Breast epithelium (tissue), 4 donors: Measurements from ENCODE around the gene LYPD6B. TPM values are rescaled to one million over a fixed set of nuclear protein-coding genes. Genes with fewer than 3 reads are reported as not detected.

Source experiments
- DNase-seq, 2 donors: peaks; one replicate each; pipeline ENCODE4 v3.0.0-alpha.2; 2019; ENCODE audit warnings: low spot score in 2 of 2
- H3K27ac ChIP-seq, 2 donors: fragments of 200-600 bp; sonication (generic) in 1 of 2; one replicate each; pipeline ENCODE4 v1.5.1; 2016 to 2019; ENCODE audit warnings: mild to moderate bottlenecking in 1 of 2
- H3K27me3 ChIP-seq, 2 donors: fragments of 200-600 bp; sonication (generic) in 1 of 2; one replicate each; pipeline versions ENCODE4 v1.5.1 to v1.6.0; 2017 to 2019; ENCODE audit warnings: control low read depth in 1 of 2, mild to moderate bottlenecking in 1 of 2
- H3K36me3 ChIP-seq: fragments of 200-600 bp; one replicate; pipeline ENCODE4 v1.5.1; 2019
- H3K4me1 ChIP-seq, 2 donors: fragments of 200-600 bp; sonication (generic); one replicate each; pipeline ENCODE4 v1.5.1; 2016 to 2019; ENCODE audit warnings: control low read depth in 1 of 2
- H3K4me3 ChIP-seq, 3 donors: fragments of 200-600 bp; sonication (generic); 1 replicate in 2 of 3; 2 replicates in 1 of 3; pipeline ENCODE4 v1.5.1; 2016 to 2019; ENCODE audit warnings: mild to moderate bottlenecking in 3 of 3, moderate library complexity in 2 of 3
- H3K9me3 ChIP-seq, 2 donors: fragments of 200-600 bp; sonication (generic) in 1 of 2; one replicate each; pipeline ENCODE4 v1.5.1; 2016 to 2019; ENCODE audit warnings: control low read depth in 1 of 2
- CTCF ChIP-seq, 3 donors: fragments of 450-650 bp; IDR thresholded peaks; one replicate each; pipeline ENCODE4 v1.5.1; 2016 to 2017; ENCODE audit warnings: antibody characterized with exemption in 3 of 3, mild to moderate bottlenecking in 3 of 3, moderate library complexity in 3 of 3
- POLR2A ChIP-seq: fragments of 450-650 bp; IDR thresholded peaks from one replicate; pipeline ENCODE4 v1.6.1; 2016; ENCODE audit warnings: antibody characterized with exemption, mild to moderate bottlenecking, moderate library complexity
- POLR2AphosphoS5 ChIP-seq, 3 donors: sonication (generic); formaldehyde crosslinking; IDR thresholded peaks; one replicate each; pipeline ENCODE4 v1.6.1; 2017; ENCODE audit warnings: antibody characterized with exemption in 3 of 3
- intact Hi-C: fragments of 100-400 bp; cut with DNase I; formaldehyde crosslinking; loops from one replicate; pipeline ENCODE4 v1.15.1; 2023; ENCODE audit warnings: low total_unique reads
- total RNA-seq, 3 donors: library from RNA; depleted of rRNA; stranded (reverse); fragments of >200 nt; gene quantifications; one replicate each; pipeline ENCODE4 v1.1.0, GENCODE V29; 2016

The LYPD6B gene
- total RNA-seq, 3 donors from 2014 or later: 0.32 to 41.4 (median 21.0) TPM

DNA sequence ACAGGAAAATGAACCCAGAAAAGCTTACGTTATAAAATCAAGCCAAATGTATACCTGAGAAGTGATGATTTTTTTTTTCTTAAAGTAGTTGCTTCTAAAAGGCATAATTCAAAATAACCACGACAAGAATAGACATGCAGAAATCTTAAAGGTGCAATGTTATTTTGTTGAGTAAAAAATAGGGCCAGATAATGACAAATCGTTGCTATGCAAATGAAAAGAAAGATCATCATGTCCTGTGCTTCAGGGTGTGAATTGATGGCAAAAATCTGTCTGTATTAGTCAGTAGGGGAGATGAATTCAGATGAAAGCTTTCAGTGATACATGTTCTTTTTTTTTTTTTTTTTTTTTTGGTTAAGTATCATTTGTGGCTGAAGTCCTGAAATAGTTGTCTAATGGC, 24.0 kb downstream of the LYPD6B start:
- H3K27me3 ChIP-seq: no peaks in the 10 kb centered on the region
- DNase-seq: no peak
- H3K4me1 ChIP-seq: no peaks in the 10 kb centered on the region
- H3K36me3 ChIP-seq: no peaks in the 10 kb centered on the region
- intact Hi-C loops: no loop called here
- no peak overlapping the region for H3K4me3 ChIP-seq
- no peak for TF ChIP-seq CTCF (IDR thresholded peaks at IDR 0.05)
- no peak for TF ChIP-seq POLR2A
- TF ChIP-seq POLR2AphosphoS5 (IDR thresholded peaks at IDR 0.05): no peak
- no peak overlapping the region for H3K27ac ChIP-seq
- H3K9me3 ChIP-seq: no peaks in the 10 kb centered on the region

- no peaks in the 10 kb centered on the region for H3K36me3 ChIP-seq
- intact Hi-C loops: no loop called here
- H3K9me3 ChIP-seq: no peaks in the 10 kb centered on the region
- no peak overlapping the region for H3K27ac ChIP-seq
- DNase-seq: no peak
- H3K4me3 ChIP-seq: no peak overlapping the region
- H3K4me1 ChIP-seq: no peaks in the 10 kb centered on the region
- no peaks in the 10 kb centered on the region for H3K27me3 ChIP-seq
- TF ChIP-seq POLR2A: no peak
- no peak for TF ChIP-seq POLR2AphosphoS5 (IDR thresholded peaks at IDR 0.05)
- no peak for TF ChIP-seq CTCF (IDR thresholded peaks at IDR 0.05)
Measured at GRCh38 chr2:149063177-149063576, 24.7 kb downstream of the LYPD6B start.

DNA sequence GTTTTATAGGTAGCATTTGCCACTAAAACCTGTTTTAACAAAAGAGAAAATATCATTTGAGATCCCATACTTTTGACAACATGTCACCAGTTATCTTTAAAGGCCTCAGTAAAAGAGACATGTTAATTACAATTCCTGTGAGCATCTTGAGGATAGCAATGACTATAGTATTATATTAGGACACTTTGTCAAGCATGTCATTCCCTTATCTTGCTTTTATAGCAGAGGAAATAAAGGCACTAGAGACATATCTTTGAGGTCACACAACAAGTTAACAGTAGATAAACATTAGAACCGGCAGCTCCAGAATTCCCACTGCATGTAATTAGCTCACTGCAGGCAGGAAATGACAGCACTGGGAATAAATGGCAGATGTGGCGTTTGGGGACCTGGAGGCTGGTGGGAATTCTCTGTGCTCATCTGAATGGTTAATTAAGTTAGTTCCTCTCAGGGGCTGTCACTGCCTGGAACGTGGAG, 25.9 kb downstream of the LYPD6B start:
- TF ChIP-seq POLR2AphosphoS5 (IDR thresholded peaks at IDR 0.05): no peak
- TF ChIP-seq CTCF (IDR thresholded peaks at IDR 0.05): no peak
- no peak for TF ChIP-seq POLR2A
- H3K4me3 ChIP-seq: no peak overlapping the region
- H3K4me1 ChIP-seq: no peaks in the 10 kb centered on the region
- intact Hi-C loops: no loop called here
- H3K27ac ChIP-seq: peak overlapping the region in 1 of 2 donors; percentile 38
- no peak for DNase-seq
- H3K36me3 ChIP-seq: no peaks in the 10 kb centered on the region
- H3K9me3 ChIP-seq: no peaks in the 10 kb centered on the region
- H3K27me3 ChIP-seq: no peaks in the 10 kb centered on the region

- no peaks in the 10 kb centered on the region for H3K36me3 ChIP-seq
- H3K27ac ChIP-seq: peak overlapping the region; percentile 25 to 38
- no peaks in the 10 kb centered on the region for H3K9me3 ChIP-seq
- TF ChIP-seq POLR2AphosphoS5 (IDR thresholded peaks at IDR 0.05) (no peak), CTCF (IDR thresholded peaks at IDR 0.05) (no peak), POLR2A (no peak)
- intact Hi-C loops: no loop called here
- H3K27me3 ChIP-seq: no peaks in the 10 kb centered on the region
- H3K4me1 ChIP-seq: no peaks in the 10 kb centered on the region
- H3K4me3 ChIP-seq: no peak overlapping the region
- no peak for DNase-seq
Measured at GRCh38 chr2:149064856-149065630, 26.5 kb downstream of the LYPD6B start.

DNA sequence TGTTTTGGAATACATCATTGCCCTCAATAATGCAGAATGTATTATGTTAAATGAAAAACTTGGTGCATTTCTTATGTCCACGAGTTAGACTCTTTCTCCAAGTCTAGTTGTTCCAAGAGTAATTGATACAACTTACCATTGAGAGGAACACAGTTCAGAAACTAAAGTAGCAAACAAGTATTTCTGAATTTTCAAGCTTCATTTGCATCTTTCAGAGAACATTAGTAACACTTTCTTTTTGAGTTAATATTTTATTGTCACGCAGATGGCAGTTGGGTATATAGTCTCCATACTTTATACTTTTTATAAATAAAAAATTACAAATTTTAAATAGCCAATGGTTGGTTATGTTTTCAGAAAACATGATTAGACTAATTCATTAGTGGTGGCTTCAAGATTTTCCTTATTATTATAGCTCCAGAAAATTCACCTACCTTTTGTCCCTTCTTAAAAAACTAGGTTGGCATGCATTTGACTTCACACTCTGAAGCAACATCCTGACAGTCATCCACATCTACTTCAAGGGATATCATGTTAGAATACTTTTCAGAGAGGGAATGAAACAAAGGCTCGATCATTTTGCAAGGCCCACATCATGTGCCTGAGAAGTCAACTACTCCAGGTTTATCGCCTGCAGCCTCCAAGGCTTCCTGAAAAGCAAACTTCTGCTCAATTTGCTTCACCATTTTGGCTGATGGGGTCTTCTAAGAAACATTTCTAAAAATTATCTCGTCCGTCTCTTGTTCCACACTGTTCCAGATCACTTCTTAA, 29.9 kb downstream of the LYPD6B start:
- no peak overlapping the region for H3K4me3 ChIP-seq
- no peaks in the 10 kb centered on the region for H3K9me3 ChIP-seq
- no peak for DNase-seq
- no peaks in the 10 kb centered on the region for H3K27me3 ChIP-seq
- H3K4me1 ChIP-seq: no peaks in the 10 kb centered on the region
- no peak for TF ChIP-seq CTCF (IDR thresholded peaks at IDR 0.05)
- TF ChIP-seq POLR2AphosphoS5 (IDR thresholded peaks at IDR 0.05): no peak
- no peak for TF ChIP-seq POLR2A
- peak overlapping the region in 1 of 2 donors; percentile 62 for H3K27ac ChIP-seq
- intact Hi-C loops: no loop called here
- H3K36me3 ChIP-seq: no peaks in the 10 kb centered on the region
